OCI-LY1 (cell line): Measurements from ENCODE around the gene FGF11.

Source experiments
- EZH2 ChIP-seq: fragments of 200-600 bp; sonication (generic), shearing (Covaris generic); IDR thresholded peaks from 2 replicates; pipeline ENCODE4 v1.8.0; 2017; ENCODE audit warnings: borderline replicate concordance, mixed run types, mild to moderate bottlenecking, antibody characterized with exemption, low read length, moderate library complexity, mixed read lengths
- TF ChIP-seq, protein P1 (sequence below): fragments of 200-600 bp; sonication (generic), shearing (Covaris generic); IDR thresholded peaks from 2 replicates; pipeline ENCODE4 v1.5.1; 2017; ENCODE audit warnings: mild to moderate bottlenecking, antibody characterized with exemption, low read length, moderate library complexity, mixed read lengths

DNA sequence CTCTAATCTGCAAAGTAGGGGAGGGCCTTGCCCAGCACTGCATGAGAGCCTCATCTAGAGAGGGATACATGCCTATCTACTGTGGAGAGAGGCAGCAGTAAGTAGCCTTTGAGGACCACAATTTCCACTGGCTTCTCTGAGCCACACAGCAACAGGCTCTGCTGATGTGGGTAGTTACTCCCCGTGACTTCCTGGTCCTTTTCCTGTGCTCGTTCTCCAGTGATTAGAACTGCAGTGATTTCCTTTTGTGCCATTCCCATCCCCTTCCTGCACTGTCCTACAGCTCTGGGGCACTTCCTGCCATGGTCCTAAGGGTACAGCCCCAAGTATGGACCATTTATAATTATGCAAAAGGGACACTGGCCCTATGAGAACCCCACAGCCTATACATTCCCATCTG is 48.0 kb upstream of the FGF11 start:
- TF ChIP-seq, protein P1, sequence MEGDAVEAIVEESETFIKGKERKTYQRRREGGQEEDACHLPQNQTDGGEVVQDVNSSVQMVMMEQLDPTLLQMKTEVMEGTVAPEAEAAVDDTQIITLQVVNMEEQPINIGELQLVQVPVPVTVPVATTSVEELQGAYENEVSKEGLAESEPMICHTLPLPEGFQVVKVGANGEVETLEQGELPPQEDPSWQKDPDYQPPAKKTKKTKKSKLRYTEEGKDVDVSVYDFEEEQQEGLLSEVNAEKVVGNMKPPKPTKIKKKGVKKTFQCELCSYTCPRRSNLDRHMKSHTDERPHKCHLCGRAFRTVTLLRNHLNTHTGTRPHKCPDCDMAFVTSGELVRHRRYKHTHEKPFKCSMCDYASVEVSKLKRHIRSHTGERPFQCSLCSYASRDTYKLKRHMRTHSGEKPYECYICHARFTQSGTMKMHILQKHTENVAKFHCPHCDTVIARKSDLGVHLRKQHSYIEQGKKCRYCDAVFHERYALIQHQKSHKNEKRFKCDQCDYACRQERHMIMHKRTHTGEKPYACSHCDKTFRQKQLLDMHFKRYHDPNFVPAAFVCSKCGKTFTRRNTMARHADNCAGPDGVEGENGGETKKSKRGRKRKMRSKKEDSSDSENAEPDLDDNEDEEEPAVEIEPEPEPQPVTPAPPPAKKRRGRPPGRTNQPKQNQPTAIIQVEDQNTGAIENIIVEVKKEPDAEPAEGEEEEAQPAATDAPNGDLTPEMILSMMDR, result no peak
- TF ChIP-seq EZH2, result no peak
